ENCODE data around the gene CLCN6. TPM values are rescaled to one million over a fixed set of nuclear protein-coding genes. Genes with fewer than 3 reads are reported as not detected.

Gene CLCN6
- total and polyA plus RNA-seq, 4 donors: 16.5 to 49.3 (median 27.0) TPM

- no peak for DNase-seq (ENCODE audit: low read depth in 4 of 6, low spot score in 6 of 6)
- H3K27ac ChIP-seq (ENCODE audit: low read depth, low read length): no peak overlapping the region
- WGBS (ENCODE audit: insufficient coverage): 96% methylated on average over 9 of the region's 15 CpGs
Measured at GRCh38 chr1:11793819-11794218, 12.2 kb upstream of the CLCN6 start.

DNA sequence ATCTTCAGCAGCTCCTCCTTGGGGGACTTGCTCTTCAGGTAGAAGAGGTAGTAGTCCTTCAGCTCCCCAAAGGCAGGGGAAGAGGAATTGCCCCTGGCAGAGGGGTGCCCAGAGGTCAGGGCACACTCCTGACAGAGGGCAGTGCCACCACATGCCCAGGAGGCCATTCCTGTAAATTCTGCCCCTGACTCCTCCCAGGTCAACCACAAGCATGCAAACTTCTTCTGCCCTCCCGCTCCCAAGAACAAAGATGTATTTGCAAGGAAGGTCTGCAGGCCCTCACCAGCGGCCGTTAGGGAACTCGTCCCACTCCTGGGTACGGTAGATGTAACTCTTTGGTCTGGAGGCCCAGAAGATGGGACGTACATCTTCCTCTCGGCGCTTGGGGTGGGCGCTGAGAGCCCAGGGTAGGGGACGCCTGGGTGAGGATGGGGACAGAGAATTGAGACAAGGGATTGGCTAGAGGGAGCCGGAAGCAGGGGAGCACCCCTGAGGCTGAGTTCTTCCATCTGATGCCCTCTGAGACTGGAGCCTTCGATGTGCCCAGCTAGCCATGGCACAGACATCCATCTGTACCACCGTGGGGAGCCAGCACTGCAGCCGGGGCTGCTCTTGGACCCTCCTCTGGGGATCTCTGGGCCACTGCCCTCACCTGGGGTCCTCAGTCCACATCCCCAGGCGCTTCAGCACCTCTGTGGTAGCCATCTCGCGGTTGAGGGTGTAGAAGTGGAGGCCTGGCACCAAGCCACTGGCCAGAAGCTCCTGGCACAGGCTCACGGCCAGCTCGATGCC, 11.3 kb upstream of the CLCN6 start:
- Histone ChIP-seq H3K27ac (ENCODE audit: low read depth, low read length) (no peak overlapping the region), H3K36me3 (ENCODE audit: control insufficient read depth, insufficient read depth, low read length) (peaks cover 81% of the 10 kb centered on the region), H3K4me3 (ENCODE audit: low read depth, low read length) (no peak overlapping the region), H3K9me3 (ENCODE audit: control insufficient read depth, insufficient read depth, low read length) (no peaks in the 10 kb centered on the region), H3K27me3 (ENCODE audit: control insufficient read depth, insufficient read depth, low read length) (no peaks in the 10 kb centered on the region), H3K4me1 (ENCODE audit: control insufficient read depth, insufficient read depth, low read length) (peaks cover 17% of the 10 kb centered on the region)
- 92% methylated on average over 19 of the region's 19 CpGs for WGBS (ENCODE audit: insufficient coverage)
- DNase-seq (ENCODE audit: low read depth in 4 of 6, low spot score in 6 of 6): no peak

More at GRCh38 chr1:11793819-11794218, 12.2 kb upstream of the CLCN6 start:
- Histone ChIP-seq H3K4me3 (ENCODE audit: low read depth, low read length) (no peak overlapping the region), H3K9me3 (ENCODE audit: control insufficient read depth, insufficient read depth, low read length) (no peaks in the 10 kb centered on the region), H3K36me3 (ENCODE audit: control insufficient read depth, insufficient read depth, low read length) (peaks cover 81% of the 10 kb centered on the region), H3K4me1 (ENCODE audit: control insufficient read depth, insufficient read depth, low read length) (peaks cover 19% of the 10 kb centered on the region), H3K27me3 (ENCODE audit: control insufficient read depth, insufficient read depth, low read length) (no peaks in the 10 kb centered on the region)

GRCh38 chr1:11795238-11795890, 10.6 kb upstream of the CLCN6 start:
- no peak overlapping the region for H3K27ac ChIP-seq (ENCODE audit: low read depth, low read length)
- peaks cover 81% of the 10 kb centered on the region for H3K36me3 ChIP-seq (ENCODE audit: control insufficient read depth, insufficient read depth, low read length)
- no peaks in the 10 kb centered on the region for H3K27me3 ChIP-seq (ENCODE audit: control insufficient read depth, insufficient read depth, low read length)
- peaks cover 10% of the 10 kb centered on the region for H3K4me1 ChIP-seq (ENCODE audit: control insufficient read depth, insufficient read depth, low read length)
- H3K4me3 ChIP-seq (ENCODE audit: low read depth, low read length): no peak overlapping the region
- H3K9me3 ChIP-seq (ENCODE audit: control insufficient read depth, insufficient read depth, low read length): no peaks in the 10 kb centered on the region
- DNase-seq (ENCODE audit: low read depth in 4 of 6, low spot score in 6 of 6): no peak
- WGBS (ENCODE audit: insufficient coverage): 92% methylated on average over 10 of the region's 14 CpGs

GRCh38 chr1:11796036-11796828, 9.8 kb upstream of the CLCN6 start:
- Histone ChIP-seq H3K4me3 (ENCODE audit: low read depth, low read length) (no peak overlapping the region), H3K4me1 (ENCODE audit: control insufficient read depth, insufficient read depth, low read length) (peaks cover 3% of the 10 kb centered on the region), H3K27me3 (ENCODE audit: control insufficient read depth, insufficient read depth, low read length) (no peaks in the 10 kb centered on the region), H3K9me3 (ENCODE audit: control insufficient read depth, insufficient read depth, low read length) (no peaks in the 10 kb centered on the region), H3K27ac (ENCODE audit: low read depth, low read length) (no peak overlapping the region), H3K36me3 (ENCODE audit: control insufficient read depth, insufficient read depth, low read length) (peaks cover 81% of the 10 kb centered on the region)
- WGBS (ENCODE audit: insufficient coverage): 95% methylated on average over 13 of the region's 15 CpGs
- no peak for DNase-seq (ENCODE audit: low read depth in 4 of 6, low spot score in 6 of 6)

DNA sequence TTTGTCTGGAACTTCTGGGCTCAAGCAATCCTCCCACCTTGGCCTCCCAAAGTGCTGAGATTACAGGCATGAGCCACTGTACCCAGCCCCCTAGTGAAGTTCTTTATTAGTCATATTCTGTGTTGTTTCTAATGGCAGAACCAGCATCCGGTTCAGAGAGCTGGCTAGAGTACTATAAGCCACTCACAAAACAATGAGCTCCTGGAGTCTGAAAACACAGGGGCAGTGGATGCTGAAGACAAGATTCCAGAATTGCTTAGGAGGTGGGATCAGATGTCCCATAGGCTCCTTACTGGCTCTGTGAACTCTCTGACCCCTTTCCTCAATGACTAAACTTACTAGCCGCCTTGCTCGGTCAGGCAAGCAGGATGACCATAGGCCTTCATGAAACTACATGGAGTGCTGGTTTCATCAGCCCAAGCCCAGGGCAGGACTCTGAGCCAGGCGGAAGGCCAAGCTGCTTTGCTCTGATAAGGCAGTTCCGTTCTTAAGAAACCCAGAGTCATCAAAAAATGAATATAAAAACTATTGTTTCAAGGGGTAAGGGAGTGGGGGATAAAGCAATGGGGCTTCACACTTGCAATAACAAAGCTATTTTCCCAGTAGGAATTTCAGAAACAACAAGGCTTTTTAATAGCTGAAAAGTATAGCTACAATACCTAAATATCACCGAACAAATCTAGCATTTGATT, 8.3 kb upstream of the CLCN6 start:
- WGBS (ENCODE audit: insufficient coverage): 75% methylated on average over 2 of the region's 6 CpGs
- DNase-seq (ENCODE audit: low read depth in 4 of 6, low spot score in 6 of 6): no peak
- Histone ChIP-seq H3K4me3 (ENCODE audit: low read depth, low read length) (no peak overlapping the region), H3K36me3 (ENCODE audit: control insufficient read depth, insufficient read depth, low read length) (peaks cover 72% of the 10 kb centered on the region), H3K9me3 (ENCODE audit: control insufficient read depth, insufficient read depth, low read length) (no peaks in the 10 kb centered on the region), H3K27me3 (ENCODE audit: control insufficient read depth, insufficient read depth, low read length) (no peaks in the 10 kb centered on the region), H3K27ac (ENCODE audit: low read depth, low read length) (no peak overlapping the region), H3K4me1 (ENCODE audit: control insufficient read depth, insufficient read depth, low read length) (peaks cover 2% of the 10 kb centered on the region)

- DNase-seq (ENCODE audit: low read depth in 4 of 6, low spot score in 6 of 6): no peak
- Histone ChIP-seq H3K9me3 (ENCODE audit: control insufficient read depth, insufficient read depth, low read length) (no peaks in the 10 kb centered on the region), H3K27ac (ENCODE audit: low read depth, low read length) (no peak overlapping the region), H3K4me3 (ENCODE audit: low read depth, low read length) (no peak overlapping the region), H3K4me1 (ENCODE audit: control insufficient read depth, insufficient read depth, low read length) (peaks cover 16% of the 10 kb centered on the region), H3K36me3 (ENCODE audit: control insufficient read depth, insufficient read depth, low read length) (peaks cover 67% of the 10 kb centered on the region), H3K27me3 (ENCODE audit: control insufficient read depth, insufficient read depth, low read length) (no peaks in the 10 kb centered on the region)
- 95% methylated on average over 5 of the region's 5 CpGs for WGBS (ENCODE audit: insufficient coverage)
Measured at GRCh38 chr1:11799099-11799498, 6.9 kb upstream of the CLCN6 start.

GRCh38 chr1:11799896-11800295, 6.1 kb upstream of the CLCN6 start:
- Histone ChIP-seq H3K36me3 (ENCODE audit: control insufficient read depth, insufficient read depth, low read length) (peaks cover 59% of the 10 kb centered on the region), H3K27ac (ENCODE audit: low read depth, low read length) (no peak overlapping the region), H3K27me3 (ENCODE audit: control insufficient read depth, insufficient read depth, low read length) (no peaks in the 10 kb centered on the region), H3K4me3 (ENCODE audit: low read depth, low read length) (no peak overlapping the region), H3K4me1 (ENCODE audit: control insufficient read depth, insufficient read depth, low read length) (peaks cover 24% of the 10 kb centered on the region), H3K9me3 (ENCODE audit: control insufficient read depth, insufficient read depth, low read length) (no peaks in the 10 kb centered on the region)
- DNase-seq (ENCODE audit: low read depth in 4 of 6, low spot score in 6 of 6): no peak
- WGBS (ENCODE audit: insufficient coverage): 99% methylated on average over 7 of the region's 9 CpGs

- Histone ChIP-seq H3K4me3 (ENCODE audit: low read depth, low read length) (no peak overlapping the region), H3K27me3 (ENCODE audit: control insufficient read depth, insufficient read depth, low read length) (no peaks in the 10 kb centered on the region), H3K4me1 (ENCODE audit: control insufficient read depth, insufficient read depth, low read length) (peaks cover 28% of the 10 kb centered on the region), H3K36me3 (ENCODE audit: control insufficient read depth, insufficient read depth, low read length) (peaks cover 54% of the 10 kb centered on the region), H3K27ac (ENCODE audit: low read depth, low read length) (no peak overlapping the region), H3K9me3 (ENCODE audit: control insufficient read depth, insufficient read depth, low read length) (no peaks in the 10 kb centered on the region)
- no peak for DNase-seq (ENCODE audit: low read depth in 4 of 6, low spot score in 6 of 6)
- 90% methylated on average over 2 of the region's 8 CpGs for WGBS (ENCODE audit: insufficient coverage)
Measured at GRCh38 chr1:11800391-11800755, 5.6 kb upstream of the CLCN6 start.

DNA sequence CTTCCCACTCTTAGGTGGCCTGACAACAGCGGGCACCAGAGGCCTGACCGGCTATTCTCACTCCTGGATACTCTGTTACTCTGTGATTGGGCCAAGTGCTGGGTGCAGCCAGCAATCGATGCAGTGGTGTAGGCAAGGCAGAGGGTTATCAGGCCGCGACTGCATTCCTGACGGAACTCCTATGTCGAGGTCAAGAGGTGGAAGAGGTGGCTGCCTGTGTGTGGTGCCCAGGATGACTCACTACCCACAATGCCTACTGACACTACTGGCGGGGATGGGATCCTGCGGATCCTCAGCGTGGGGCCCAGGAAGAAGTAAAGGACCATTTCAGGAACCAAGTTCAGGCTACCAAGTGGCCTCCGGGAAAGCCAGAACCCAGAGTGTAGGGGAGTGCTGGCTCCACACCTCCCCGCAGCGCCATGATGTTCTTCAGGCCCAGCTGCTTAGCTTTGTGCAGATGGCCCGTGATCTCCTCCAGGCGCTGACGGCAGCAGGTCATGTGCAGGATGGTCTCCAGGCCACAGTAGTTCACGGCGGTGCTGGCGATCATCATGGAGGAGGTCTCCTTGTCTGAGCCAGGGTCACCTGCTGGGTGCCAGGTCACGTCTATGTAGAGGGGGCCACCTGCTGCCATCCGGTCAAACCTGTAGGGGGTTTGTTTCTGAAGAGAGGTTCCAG, 5.1 kb upstream of the CLCN6 start:
- peaks cover 28% of the 10 kb centered on the region for H3K4me1 ChIP-seq (ENCODE audit: control insufficient read depth, insufficient read depth, low read length)
- no peak for DNase-seq (ENCODE audit: low read depth in 4 of 6, low spot score in 6 of 6)
- H3K27me3 ChIP-seq (ENCODE audit: control insufficient read depth, insufficient read depth, low read length): no peaks in the 10 kb centered on the region
- H3K9me3 ChIP-seq (ENCODE audit: control insufficient read depth, insufficient read depth, low read length): no peaks in the 10 kb centered on the region
- 87% methylated on average over 20 of the region's 21 CpGs for WGBS (ENCODE audit: insufficient coverage)
- H3K27ac ChIP-seq (ENCODE audit: low read depth, low read length): no peak overlapping the region
- peaks cover 49% of the 10 kb centered on the region for H3K36me3 ChIP-seq (ENCODE audit: control insufficient read depth, insufficient read depth, low read length)
- no peak overlapping the region for H3K4me3 ChIP-seq (ENCODE audit: low read depth, low read length)

All from spinal cord (tissue), 10 donors.